RWPE2 (cell line): ENCODE results near the gene RAX2.

Experiments used
- ATAC-seq: fragments of 200-7000 bp; cut with Tn5 transposase; 3 replicates; pipeline ENCODE4 v1.9.1; 2021; ENCODE audit warnings: low read depth
- DNase-seq: peaks from one replicate; pipeline ENCODE4 v3.0.0-alpha.2; 2020; ENCODE audit warnings: low spot score
- H3K27ac ChIP-seq: fragments of 450-650 bp; 2 replicates; pipeline ENCODE4 v1.5.1; 2017; ENCODE audit warnings: mild to moderate bottlenecking; ENCODE audit not compliant: poor library complexity, severe bottlenecking
- H3K27me3 ChIP-seq: fragments of 250-450 bp; sonication (Bioruptor Pico); 2 replicates; pipeline ENCODE4 v1.5.1; 2021; ENCODE audit warnings: mild to moderate bottlenecking, moderate library complexity; ENCODE audit not compliant: insufficient read depth, poor library complexity, severe bottlenecking
- H3K36me3 ChIP-seq: fragments of 250-450 bp; sonication (Bioruptor Pico); 2 replicates; pipeline ENCODE4 v1.5.1; 2020; ENCODE audit warnings: low read depth, mild to moderate bottlenecking, moderate library complexity
- H3K4me1 ChIP-seq: fragments of 250-450 bp; sonication (Bioruptor Pico); 2 replicates; pipeline ENCODE4 v1.5.1; 2021; ENCODE audit warnings: mild to moderate bottlenecking, moderate library complexity; ENCODE audit not compliant: insufficient read depth, poor library complexity, severe bottlenecking
- H3K4me3 ChIP-seq: fragments of 250-450 bp; sonication (Bioruptor Pico); 2 replicates; pipeline ENCODE4 v1.5.1; 2021; ENCODE audit warnings: mild to moderate bottlenecking, moderate library complexity; ENCODE audit not compliant: severe bottlenecking
- H3K9me3 ChIP-seq: fragments of 250-450 bp; sonication (Bioruptor Pico); 2 replicates; pipeline ENCODE4 v1.5.1; 2021; ENCODE audit warnings: mild to moderate bottlenecking, moderate library complexity; ENCODE audit not compliant: severe bottlenecking
- TF ChIP-seq, protein P1 (sequence below): fragments of 450-650 bp; IDR thresholded peaks from one replicate; pipeline ENCODE4 v1.5.1; 2017; ENCODE audit warnings: mild to moderate bottlenecking, moderate library complexity; ENCODE audit not compliant: poor library complexity, severe bottlenecking

The RAX2 gene

DNA sequence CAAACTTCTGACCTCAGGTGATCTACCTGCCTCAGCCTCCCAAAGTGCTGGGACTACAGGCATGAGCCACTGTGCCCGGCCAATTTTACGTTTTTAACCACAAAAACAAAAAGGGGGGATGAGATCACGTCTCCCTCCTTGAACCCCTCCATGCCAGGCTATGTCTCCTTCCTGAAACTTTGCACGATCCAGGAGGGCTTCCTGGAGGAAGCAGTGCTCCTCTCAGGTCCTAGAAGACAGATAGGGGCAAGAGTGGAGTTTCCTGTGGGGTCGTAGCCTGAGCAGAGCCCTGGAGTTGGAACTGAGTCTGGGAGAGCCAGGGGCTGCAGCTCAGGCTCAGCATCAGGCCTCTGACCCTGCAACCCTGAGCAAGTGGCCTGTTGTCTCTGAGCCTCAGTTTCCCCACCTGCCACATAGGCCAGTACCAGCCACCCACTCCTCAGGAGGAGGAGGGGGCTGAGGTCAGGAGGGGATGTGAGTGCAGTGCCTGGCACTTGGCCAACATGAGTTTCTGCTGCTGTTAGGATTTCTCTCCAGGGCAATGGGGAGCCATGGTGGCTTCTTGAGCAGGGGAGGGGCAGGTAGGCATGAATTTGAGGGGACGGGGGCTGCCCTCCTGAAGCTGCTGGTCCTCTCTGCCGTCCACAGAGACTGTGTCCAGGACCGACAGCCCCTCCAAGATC, 26.5 kb downstream of the RAX2 start:
- Histone ChIP-seq H3K4me1 (no peaks in the 10 kb centered on the region), H3K27me3 (no peaks in the 10 kb centered on the region), H3K36me3 (0 out of 2 replicates have a peak, but pooled peaks cover 2% of the 10 kb centered on the region), H3K4me3 (no peak overlapping the region), H3K9me3 (no peaks in the 10 kb centered on the region), H3K27ac (no peak overlapping the region)
- DNase-seq = no peak
- TF ChIP-seq, protein P1, sequence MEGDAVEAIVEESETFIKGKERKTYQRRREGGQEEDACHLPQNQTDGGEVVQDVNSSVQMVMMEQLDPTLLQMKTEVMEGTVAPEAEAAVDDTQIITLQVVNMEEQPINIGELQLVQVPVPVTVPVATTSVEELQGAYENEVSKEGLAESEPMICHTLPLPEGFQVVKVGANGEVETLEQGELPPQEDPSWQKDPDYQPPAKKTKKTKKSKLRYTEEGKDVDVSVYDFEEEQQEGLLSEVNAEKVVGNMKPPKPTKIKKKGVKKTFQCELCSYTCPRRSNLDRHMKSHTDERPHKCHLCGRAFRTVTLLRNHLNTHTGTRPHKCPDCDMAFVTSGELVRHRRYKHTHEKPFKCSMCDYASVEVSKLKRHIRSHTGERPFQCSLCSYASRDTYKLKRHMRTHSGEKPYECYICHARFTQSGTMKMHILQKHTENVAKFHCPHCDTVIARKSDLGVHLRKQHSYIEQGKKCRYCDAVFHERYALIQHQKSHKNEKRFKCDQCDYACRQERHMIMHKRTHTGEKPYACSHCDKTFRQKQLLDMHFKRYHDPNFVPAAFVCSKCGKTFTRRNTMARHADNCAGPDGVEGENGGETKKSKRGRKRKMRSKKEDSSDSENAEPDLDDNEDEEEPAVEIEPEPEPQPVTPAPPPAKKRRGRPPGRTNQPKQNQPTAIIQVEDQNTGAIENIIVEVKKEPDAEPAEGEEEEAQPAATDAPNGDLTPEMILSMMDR = no peak
- ATAC-seq = no peak

DNA sequence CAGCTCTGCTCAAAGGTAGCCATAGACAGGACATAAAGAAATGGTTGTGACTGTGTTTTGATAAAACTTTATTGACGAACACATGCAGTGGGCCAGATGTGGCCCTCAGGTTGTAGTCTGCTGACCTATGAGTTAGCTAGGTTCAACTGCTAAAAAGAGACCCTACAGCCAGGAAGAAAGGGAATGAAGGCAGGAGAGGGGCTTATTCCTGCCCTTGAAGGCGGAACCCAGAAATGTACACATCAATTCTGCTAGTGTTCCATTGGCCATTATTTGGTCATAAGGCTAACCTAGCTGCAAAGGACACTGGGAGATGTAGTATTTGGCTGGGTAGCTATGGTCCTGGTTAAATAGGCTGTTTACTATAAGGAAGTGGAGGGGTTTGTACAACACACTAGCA, 28.5 kb downstream of the RAX2 start:
- Histone ChIP-seq H3K27me3 (no peaks in the 10 kb centered on the region), H3K36me3 (no peaks in the 10 kb centered on the region), H3K9me3 (no peaks in the 10 kb centered on the region), H3K27ac (no peak overlapping the region), H3K4me3 (no peak overlapping the region), H3K4me1 (no peaks in the 10 kb centered on the region)
- ATAC-seq (no peak), DNase-seq (no peak)
- TF ChIP-seq, protein P1 = no peak

DNA sequence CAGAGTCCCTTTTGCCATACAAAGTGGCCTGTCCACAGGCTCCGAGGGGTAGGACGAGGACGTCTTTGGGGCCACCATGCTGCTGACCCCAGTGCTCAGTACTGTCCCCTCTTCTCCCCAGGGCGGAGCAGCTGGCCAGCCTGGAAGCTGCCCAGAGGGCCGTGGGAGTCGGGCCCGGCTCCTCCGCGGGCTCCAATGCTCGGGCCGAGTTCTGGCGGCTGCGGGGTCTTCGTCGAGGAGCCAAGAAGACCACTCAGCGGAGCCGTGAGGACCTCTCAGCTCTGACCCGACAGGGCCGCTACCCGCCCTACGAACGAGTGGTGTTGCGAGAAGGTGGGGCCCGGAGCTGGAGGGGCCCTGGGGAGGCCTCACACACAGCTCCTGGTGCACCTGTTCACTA, 31.6 kb downstream of the RAX2 start:
- Histone ChIP-seq H3K27me3 (no peaks in the 10 kb centered on the region), H3K4me3 (no peak overlapping the region), H3K9me3 (no peaks in the 10 kb centered on the region), H3K4me1 (no peaks in the 10 kb centered on the region), H3K27ac (no peak overlapping the region), H3K36me3 (no peaks in the 10 kb centered on the region)
- TF ChIP-seq, protein P1 = no peak
- DNase-seq (no peak), ATAC-seq (no peak)

DNA sequence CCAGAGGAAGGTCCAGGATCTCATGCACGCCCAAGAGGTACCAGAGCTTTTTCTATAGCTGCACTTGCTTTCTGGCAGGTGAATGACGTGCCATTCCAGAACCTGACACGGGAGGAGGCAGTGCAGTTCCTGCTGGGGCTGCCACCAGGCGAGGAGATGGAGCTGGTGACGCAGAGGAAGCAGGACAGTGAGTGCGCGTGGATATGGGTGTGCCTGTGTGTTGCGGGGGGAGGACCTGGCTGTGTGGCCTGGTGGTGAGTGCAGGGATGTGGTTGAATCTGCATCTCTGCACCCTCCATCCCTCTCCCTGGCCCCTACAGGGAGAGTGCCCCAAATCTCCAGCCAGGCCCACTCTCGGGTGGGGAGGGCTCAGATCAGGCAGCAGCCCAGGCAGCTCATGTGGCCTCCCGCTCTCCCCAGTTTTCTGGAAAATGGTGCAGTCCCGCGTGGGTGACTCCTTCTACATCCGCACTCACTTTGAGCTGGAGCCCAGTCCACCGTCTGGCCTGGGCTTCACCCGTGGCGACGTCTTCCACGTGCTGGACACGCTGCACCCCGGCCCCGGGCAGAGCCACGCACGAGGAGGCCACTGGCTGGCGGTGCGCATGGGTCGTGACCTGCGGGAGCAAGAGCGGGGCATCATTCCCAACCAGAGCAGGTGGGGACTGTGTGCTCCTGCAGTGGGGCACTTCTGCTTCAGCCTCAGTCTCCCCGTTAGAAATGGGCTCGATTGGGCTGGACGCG, 33.4 kb downstream of the RAX2 start:
- Histone ChIP-seq H3K36me3 (no peaks in the 10 kb centered on the region), H3K9me3 (no peaks in the 10 kb centered on the region)
- DNase-seq = no peak

More for the DNA sequence above, 33.4 kb downstream of the RAX2 start:
- Histone ChIP-seq H3K27me3 (no peaks in the 10 kb centered on the region), H3K4me3 (no peak overlapping the region), H3K4me1 (no peaks in the 10 kb centered on the region), H3K27ac (no peak overlapping the region)
- TF ChIP-seq, protein P1 = no peak
- ATAC-seq = no peak
